ENCODE measurements around the gene SMAD5. TPM values are rescaled to one million over a fixed set of nuclear protein-coding genes. Genes with fewer than 3 reads are reported as not detected.

Gene SMAD5
- total RNA-seq, 1 donor from 2014 or later: 102 TPM

- Mint-ChIP-seq H3K36me3 (no peaks in the 10 kb centered on the region), H3K4me3 (no peak overlapping the region), H3K4me1 (peaks cover 17% of the 10 kb centered on the region), H3K27ac (peak overlapping the region; percentile 82), H3K27me3 (ENCODE audit: insufficient read depth, low read depth) (peaks cover 6% of the 10 kb centered on the region), H3K9me3 (no peaks in the 10 kb centered on the region)
- Histone ChIP-seq H3K9ac (no peak overlapping the region), H3K4me2 (peak overlapping the region; percentile 15), H3K36me3 (no peaks in the 10 kb centered on the region), H3K4me1 (peaks cover 12% of the 10 kb centered on the region), H2AFZ (replicated peaks) (peak overlapping the region; percentile 92), H3K79me2 (ENCODE audit: low read depth) (no peaks in the 10 kb centered on the region), H3K27me3 (no peaks in the 10 kb centered on the region), H3F3A (ENCODE audit: low read depth) (no peaks in the 10 kb centered on the region), H3K4me3 (no peak overlapping the region), H4K20me1 (ENCODE audit: low read depth) (no peaks in the 10 kb centered on the region), H3K9me3 (ENCODE audit: low read depth) (no peaks in the 10 kb centered on the region), H3K27ac (no peak overlapping the region)
- no peak for DNase-seq (ENCODE audit: low spot score)
- TF ChIP-seq EZH2phosphoT487 (IDR thresholded peaks at IDR 0.05) (no peak), EZH2 (IDR thresholded peaks at IDR 0.05) (no peak), CTCF (IDR thresholded peaks at IDR 0.05) (no peak)
These were observed 28.2 kb upstream of the SMAD5 start for GRCh38 chr5:136104306-136104965.

DNA sequence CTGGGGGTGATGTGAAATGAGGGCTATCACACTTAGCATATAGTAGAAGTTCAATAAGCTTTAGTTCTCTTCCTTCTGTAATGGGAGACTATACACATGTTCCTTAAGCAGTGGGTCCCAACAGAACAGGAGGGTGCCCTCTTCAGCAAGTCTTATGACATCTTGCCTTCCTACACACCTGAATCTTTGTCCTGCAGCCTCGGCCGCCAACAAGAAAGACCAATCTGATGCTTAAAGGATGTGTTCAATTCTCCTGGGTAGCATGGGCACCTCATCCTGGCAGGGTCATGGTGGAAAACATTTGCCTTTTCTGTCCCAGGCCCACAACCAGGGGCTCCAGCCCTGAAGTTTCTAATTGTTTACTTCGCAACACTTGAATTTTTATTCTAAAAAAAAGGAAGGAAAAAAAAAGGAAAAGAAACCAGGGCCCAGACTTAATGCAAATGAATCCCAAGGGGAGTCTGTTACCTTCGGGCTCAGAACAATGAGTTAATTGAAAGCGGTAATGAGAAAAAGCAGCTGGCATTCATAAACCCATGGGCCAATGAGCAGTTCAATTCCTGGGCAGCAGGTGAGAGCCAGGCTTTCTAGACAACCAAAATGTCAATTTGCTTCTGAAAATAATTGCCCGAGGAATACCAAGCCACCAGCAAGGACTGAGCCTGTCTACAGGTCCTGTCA lies 26.2 kb upstream of the SMAD5 start:
- Histone ChIP-seq H3K79me2 (ENCODE audit: low read depth) (no peaks in the 10 kb centered on the region), H3F3A (ENCODE audit: low read depth) (no peaks in the 10 kb centered on the region), H2AFZ (replicated peaks) (no peak overlapping the region), H3K27me3 (no peaks in the 10 kb centered on the region), H3K27ac (no peak overlapping the region), H3K4me1 (peaks cover 12% of the 10 kb centered on the region), H4K20me1 (ENCODE audit: low read depth) (no peaks in the 10 kb centered on the region), H3K36me3 (no peaks in the 10 kb centered on the region), H3K4me3 (no peak overlapping the region), H3K9ac (no peak overlapping the region), H3K4me2 (no peak overlapping the region), H3K9me3 (ENCODE audit: low read depth) (no peaks in the 10 kb centered on the region)
- no peak for DNase-seq (ENCODE audit: low spot score)
- Mint-ChIP-seq H3K4me3 (no peak overlapping the region), H3K4me1 (peaks cover 14% of the 10 kb centered on the region), H3K27ac (no peak overlapping the region), H3K9me3 (no peaks in the 10 kb centered on the region), H3K36me3 (no peaks in the 10 kb centered on the region), H3K27me3 (ENCODE audit: insufficient read depth, low read depth) (peaks cover 6% of the 10 kb centered on the region)
- TF ChIP-seq EZH2 (IDR thresholded peaks at IDR 0.05) (no peak), CTCF (IDR thresholded peaks at IDR 0.05) (no peak), EZH2phosphoT487 (IDR thresholded peaks at IDR 0.05) (no peak)

GRCh38 chr5:136108180-136108611 lies 24.4 kb upstream of the SMAD5 start:
- Histone ChIP-seq H3K79me2 (ENCODE audit: low read depth) (no peaks in the 10 kb centered on the region), H3K4me3 (no peak overlapping the region), H3K27ac (no peak overlapping the region), H3K27me3 (no peaks in the 10 kb centered on the region), H3K36me3 (no peaks in the 10 kb centered on the region), H3K4me2 (no peak overlapping the region), H3F3A (ENCODE audit: low read depth) (no peaks in the 10 kb centered on the region), H3K4me1 (peaks cover 12% of the 10 kb centered on the region), H3K9me3 (ENCODE audit: low read depth) (no peaks in the 10 kb centered on the region), H2AFZ (replicated peaks) (peak overlapping the region; percentile 0), H4K20me1 (ENCODE audit: low read depth) (no peaks in the 10 kb centered on the region), H3K9ac (no peak overlapping the region)
- H3K4me3 Mint-ChIP-seq: no peak overlapping the region
- TF ChIP-seq EZH2phosphoT487 (IDR thresholded peaks at IDR 0.05): no peak
- TF ChIP-seq CTCF (IDR thresholded peaks at IDR 0.05): no peak
- no peak for TF ChIP-seq EZH2 (IDR thresholded peaks at IDR 0.05)
- no peaks in the 10 kb centered on the region for H3K9me3 Mint-ChIP-seq
- H3K27me3 Mint-ChIP-seq (ENCODE audit: insufficient read depth, low read depth): peaks cover 12% of the 10 kb centered on the region
- peaks cover 13% of the 10 kb centered on the region for H3K4me1 Mint-ChIP-seq
- no peaks in the 10 kb centered on the region for H3K36me3 Mint-ChIP-seq
- DNase-seq (ENCODE audit: low spot score): no peak
- H3K27ac Mint-ChIP-seq: no peak overlapping the region

Measured in neural progenitor cell (in vitro differentiated cells).